ENCODE data around the gene DBNDD2.

The DBNDD2 gene

GRCh38 chr20:45374966-45375365, 33.1 kb upstream of the DBNDD2 start:
- no peak overlapping the region for H3K27ac ChIP-seq (ENCODE audit: low read depth, low read length)
- H3K4me3 ChIP-seq (ENCODE audit: low read length) = no peak overlapping the region
- no peak overlapping the region for H3K4me2 ChIP-seq (ENCODE audit: low read length)
- peaks cover 21% of the 10 kb centered on the region for H3K4me1 ChIP-seq (ENCODE audit: control insufficient read depth, low read length)
- H3F3A ChIP-seq (ENCODE audit: control insufficient read depth, insufficient read depth) = peaks cover 6% of the 10 kb centered on the region
- no peaks in the 10 kb centered on the region for H4K20me1 ChIP-seq (ENCODE audit: control insufficient read depth, insufficient read depth, low read depth, low read length)
- H3K27me3 ChIP-seq (ENCODE audit: control insufficient read depth, low read length) = no peaks in the 10 kb centered on the region
- no peaks in the 10 kb centered on the region for H3K36me3 ChIP-seq (ENCODE audit: control insufficient read depth, low read length)
- no peaks in the 10 kb centered on the region for H3K79me2 ChIP-seq (ENCODE audit: control insufficient read depth, low read length)
- TF ChIP-seq CTCF (IDR thresholded peaks at IDR 0.05; ENCODE audit: low read depth, low read length, poor library complexity, severe bottlenecking) (no peak), EZH2phosphoT487 (IDR thresholded peaks at IDR 0.05; ENCODE audit: borderline replicate concordance, low read length) (no peak)
- no peaks in the 10 kb centered on the region for H3K9me2 ChIP-seq (replicated peaks; ENCODE audit: control insufficient read depth, low read length)
- no peaks in the 10 kb centered on the region for H3K9me3 ChIP-seq (ENCODE audit: control insufficient read depth, insufficient read depth, low read length)

GRCh38 chr20:45377269-45377668, 30.8 kb upstream of the DBNDD2 start:
- TF ChIP-seq CTCF (IDR thresholded peaks at IDR 0.05; ENCODE audit: low read depth, low read length, poor library complexity, severe bottlenecking) (no peak), EZH2phosphoT487 (IDR thresholded peaks at IDR 0.05; ENCODE audit: borderline replicate concordance, low read length) (no peak)
- Histone ChIP-seq H3K9me2 (replicated peaks; ENCODE audit: control insufficient read depth, low read length) (no peaks in the 10 kb centered on the region), H3K27me3 (ENCODE audit: control insufficient read depth, low read length) (no peaks in the 10 kb centered on the region), H3K4me3 (ENCODE audit: low read length) (no peak overlapping the region), H3K9me3 (ENCODE audit: control insufficient read depth, insufficient read depth, low read length) (no peaks in the 10 kb centered on the region), H3K27ac (ENCODE audit: low read depth, low read length) (no peak overlapping the region), H3K4me1 (ENCODE audit: control insufficient read depth, low read length) (peaks cover 14% of the 10 kb centered on the region), H3K79me2 (ENCODE audit: control insufficient read depth, low read length) (no peaks in the 10 kb centered on the region), H3K4me2 (ENCODE audit: low read length) (no peak overlapping the region), H3K36me3 (ENCODE audit: control insufficient read depth, low read length) (no peaks in the 10 kb centered on the region), H3F3A (ENCODE audit: control insufficient read depth, insufficient read depth) (no peaks in the 10 kb centered on the region), H4K20me1 (ENCODE audit: control insufficient read depth, insufficient read depth, low read depth, low read length) (no peaks in the 10 kb centered on the region)

- H3K4me3 ChIP-seq (ENCODE audit: low read length) = no peak within 1 kb of the TSS
- no peaks in the 10 kb centered on the region for H3K27me3 ChIP-seq (ENCODE audit: control insufficient read depth, low read length)
- no peak within 1 kb of the TSS for H3K27ac ChIP-seq (ENCODE audit: low read depth, low read length)
- no peak for TF ChIP-seq EZH2phosphoT487 (IDR thresholded peaks at IDR 0.05; ENCODE audit: borderline replicate concordance, low read length)
- no peak for TF ChIP-seq CTCF (IDR thresholded peaks at IDR 0.05; ENCODE audit: low read depth, low read length, poor library complexity, severe bottlenecking)
- H4K20me1 ChIP-seq (ENCODE audit: control insufficient read depth, insufficient read depth, low read depth, low read length) = no peaks in the 10 kb centered on the region
- H3F3A ChIP-seq (ENCODE audit: control insufficient read depth, insufficient read depth) = no peaks in the 10 kb centered on the region
- no peaks in the 10 kb centered on the region for H3K36me3 ChIP-seq (ENCODE audit: control insufficient read depth, low read length)
- peaks cover 10% of the 10 kb centered on the region for H3K4me1 ChIP-seq (ENCODE audit: control insufficient read depth, low read length)
- no peak within 1 kb of the TSS for H3K4me2 ChIP-seq (ENCODE audit: low read length)
- no peaks in the 10 kb centered on the region for H3K79me2 ChIP-seq (ENCODE audit: control insufficient read depth, low read length)
- H3K9me3 ChIP-seq (ENCODE audit: control insufficient read depth, insufficient read depth, low read length) = no peaks in the 10 kb centered on the region
- no peaks in the 10 kb centered on the region for H3K9me2 ChIP-seq (replicated peaks; ENCODE audit: control insufficient read depth, low read length)
Observed at GRCh38 chr20:45378191-45378590, 29.9 kb upstream of the DBNDD2 start, which contains the start of gene TP53TG5. TSS of gene TP53TG5 (minus strand) at chr20:45378325. CDS start at chr20:45378236, 89 bp downstream.

Data from DOHH2 (cell line).